ENCODE measurements around the gene TNPO2. TPM values are rescaled to one million over a fixed set of nuclear protein-coding genes. Genes with fewer than 3 reads are reported as not detected.

The TNPO2 gene
- total RNA-seq, 1 experiment from 2014 or later, result 105 TPM

GRCh38 chr19:12766051-12766521 is 42.4 kb upstream of the TNPO2 start (continued):
- TF ChIP-seq HMGXB4 (CRISPR knock-in tag; IDR thresholded peaks at IDR 0.05), result peak; percentile 87
- no peak for TF ChIP-seq MYBL2 (CRISPR knock-in tag; IDR thresholded peaks at IDR 0.05)
- TF ChIP-seq TEAD4 (CRISPR knock-in tag; IDR thresholded peaks at IDR 0.05), result no peak
- 0 out of 2 replicates have a peak, but pooled peaks have one; percentile 56 for TF ChIP-seq MAX (CRISPR knock-in tag; IDR thresholded peaks at IDR 0.05)
- TF ChIP-seq ZNF532 (CRISPR knock-in tag; IDR thresholded peaks at IDR 0.05; ENCODE audit: borderline replicate concordance), result no peak
- no peak for TF ChIP-seq ZNF317 (CRISPR knock-in tag; IDR thresholded peaks at IDR 0.05; ENCODE audit: borderline replicate concordance, low read depth)
- TF ChIP-seq MLX (CRISPR knock-in tag; IDR thresholded peaks at IDR 0.05), result no peak
- no peak for TF ChIP-seq ZNF416 (CRISPR knock-in tag; IDR thresholded peaks at IDR 0.05)
- TF ChIP-seq PRRX2 (CRISPR knock-in tag; IDR thresholded peaks at IDR 0.05), result no peak
- TF ChIP-seq ZBTB21 (CRISPR knock-in tag; IDR thresholded peaks at IDR 0.05; ENCODE audit: borderline replicate concordance), result peak; percentile 48; the same call in 1 of the 2 replicates
- no peak for TF ChIP-seq ZNF232 (CRISPR knock-in tag; IDR thresholded peaks at IDR 0.05)
- TF ChIP-seq PRDM15 (CRISPR knock-in tag; IDR thresholded peaks at IDR 0.05), result peak; percentile 42; the same call in 1 of the 2 replicates
- TF ChIP-seq FOXK1 (CRISPR knock-in tag; IDR thresholded peaks at IDR 0.05), result no peak
- no peak for TF ChIP-seq RELA (CRISPR knock-in tag; IDR thresholded peaks at IDR 0.05; ENCODE audit: borderline replicate concordance)
- TF ChIP-seq NFE2L1 (CRISPR knock-in tag; IDR thresholded peaks at IDR 0.05), result no peak
- TF ChIP-seq FOXP1 (CRISPR knock-in tag; IDR thresholded peaks at IDR 0.05; ENCODE audit: borderline replicate concordance), result no peak
- no peak for TF ChIP-seq AFF4 (CRISPR knock-in tag; IDR thresholded peaks at IDR 0.05; ENCODE audit: borderline replicate concordance)
- 0 out of 2 replicates have a peak, but pooled peaks have one; percentile 9 for TF ChIP-seq KAT7 (CRISPR knock-in tag; IDR thresholded peaks at IDR 0.05; ENCODE audit: borderline replicate concordance)
- no peak for TF ChIP-seq ZNF396 (CRISPR knock-in tag; IDR thresholded peaks at IDR 0.05; ENCODE audit: borderline replicate concordance)
- no peak for TF ChIP-seq TEAD1 (CRISPR knock-in tag; IDR thresholded peaks at IDR 0.05)
- no peak for TF ChIP-seq ATF2 (CRISPR knock-in tag; IDR thresholded peaks at IDR 0.05; ENCODE audit: borderline replicate concordance, low read depth)
- TF ChIP-seq ZNF423 (CRISPR knock-in tag; IDR thresholded peaks at IDR 0.05), result no peak
- TF ChIP-seq FOXJ3 (CRISPR knock-in tag; IDR thresholded peaks at IDR 0.05; ENCODE audit: borderline replicate concordance), result no peak
- no peak for TF ChIP-seq GTF2I (CRISPR knock-in tag; conservative IDR thresholded peaks at IDR 0.05)

Measured in WTC11 (cell line).